Neutrophil (primary cell): ENCODE data around the gene GJD3.

Experiments used
- H3K27ac ChIP-seq: fragments of 200-600 bp; sonication (generic); 2 replicates; pipeline ENCODE4 v1.5.1; 2016; ENCODE audit warnings: mild to moderate bottlenecking, moderate library complexity
- H3K27me3 ChIP-seq: fragments of 200-600 bp; sonication (generic); 2 replicates; pipeline ENCODE4 v1.6.0; 2016; ENCODE audit warnings: mild to moderate bottlenecking
- H3K36me3 ChIP-seq: fragments of 200-600 bp; sonication (generic); 2 replicates; pipeline ENCODE4 v1.5.1; 2017
- H3K4me1 ChIP-seq, 2 experiments: fragments of 200-600 bp in 1 of 2; sonication (generic) in 1 of 2; 1 replicate in 1 of 2; 2 replicates in 1 of 2; pipeline versions ENCODE4 v1.5.1 to v1.6.1; 2013 to 2016; ENCODE audit warnings: low read depth in 1 of 2, low read length in 1 of 2, mild to moderate bottlenecking in 1 of 2, moderate library complexity in 1 of 2; ENCODE audit not compliant: control insufficient read depth in 1 of 2, insufficient read depth in 1 of 2
- H3K4me3 ChIP-seq, 2 experiments: fragments of 200-600 bp in 1 of 2; sonication (generic) in 1 of 2; 1 replicate in 1 of 2; 2 replicates in 1 of 2; pipeline ENCODE4 v1.5.1; 2013 to 2016; ENCODE audit warnings: low read depth in 1 of 2, low read length in 1 of 2, mild to moderate bottlenecking in 1 of 2, moderate library complexity in 1 of 2
- H3K9me3 ChIP-seq: fragments of 200-600 bp; sonication (generic); 2 replicates; pipeline ENCODE4 v1.5.1; 2016
- CTCF ChIP-seq: fragments of 200-600 bp; sonication (generic); IDR thresholded peaks from 2 replicates; pipeline ENCODE4 v1.5.1; 2016; ENCODE audit warnings: antibody characterized with exemption

The GJD3 gene

DNA sequence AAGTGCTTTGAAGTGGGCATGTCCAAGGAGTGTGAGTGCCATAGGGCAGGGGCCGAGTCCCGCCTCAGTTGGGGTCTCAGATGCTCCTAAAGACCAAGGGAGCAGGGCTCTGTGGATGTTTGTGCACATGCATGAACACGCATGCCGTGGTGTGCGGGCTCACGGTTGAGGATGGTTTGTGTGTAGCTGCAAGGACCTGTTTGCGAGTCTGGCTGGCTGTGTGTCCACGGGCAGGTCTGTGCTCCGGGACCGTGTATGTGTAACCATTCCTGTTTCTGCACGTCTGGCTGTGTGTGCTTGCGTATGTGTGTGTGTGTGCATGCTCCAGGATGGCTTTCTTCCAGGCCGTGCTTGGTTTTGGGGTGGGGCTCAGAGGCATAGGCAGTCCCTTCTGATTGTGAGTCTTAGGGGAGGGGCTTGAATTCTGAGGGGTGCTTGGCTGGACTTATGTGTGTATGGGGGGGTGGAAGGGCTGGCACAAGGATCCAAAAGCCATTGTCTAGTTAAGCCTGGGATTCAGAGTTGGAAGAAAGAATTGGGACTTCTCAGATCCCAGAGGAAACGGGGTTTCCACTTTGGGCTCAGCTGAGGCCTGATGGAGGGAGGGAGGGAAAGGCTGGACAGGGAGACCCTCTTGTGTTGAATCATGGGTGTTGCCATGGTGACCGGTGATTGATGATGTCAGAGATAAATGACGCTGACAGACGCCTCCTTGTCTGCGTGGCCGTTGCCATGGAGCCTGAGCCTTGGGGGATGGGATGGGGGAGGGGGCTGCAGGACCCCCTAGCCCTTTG, 14.4 kb downstream of the GJD3 start:
- Histone ChIP-seq H3K9me3 (no peaks in the 10 kb centered on the region), H3K4me1 (peaks cover 65 to 83% of the 10 kb centered on the region in 2 experiments), H3K27ac (peak overlapping the region; percentile 48), H3K36me3 (peaks cover 98% of the 10 kb centered on the region), H3K27me3 (no peaks in the 10 kb centered on the region), H3K4me3 (no peak overlapping the region)
- TF ChIP-seq CTCF: no peak

DNA sequence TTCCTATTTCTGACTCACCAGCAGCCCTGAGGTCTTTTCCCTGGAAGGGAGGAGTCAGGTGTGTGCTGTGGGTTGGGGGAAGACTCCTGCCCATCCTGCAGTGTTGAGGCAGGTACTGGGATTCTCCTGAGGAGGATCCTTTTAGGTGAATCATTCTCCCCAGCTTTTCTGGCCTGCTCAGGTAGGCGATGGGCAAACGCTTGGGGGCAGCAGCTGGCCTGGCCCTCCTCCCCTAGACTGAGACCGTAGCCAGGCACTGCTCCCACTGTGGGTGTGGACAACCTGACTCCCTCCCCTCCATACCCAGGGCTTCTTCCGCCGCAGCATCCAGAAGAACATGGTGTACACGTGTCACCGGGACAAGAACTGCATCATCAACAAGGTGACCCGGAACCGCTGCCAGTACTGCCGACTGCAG, 15.1 kb downstream of the GJD3 start:
- TF ChIP-seq CTCF: no peak
- Histone ChIP-seq H3K36me3 (peaks cover 97% of the 10 kb centered on the region), H3K27me3 (no peaks in the 10 kb centered on the region), H3K4me3 (no peak overlapping the region), H3K4me1 (peaks cover 67 to 84% of the 10 kb centered on the region in 2 experiments), H3K9me3 (no peaks in the 10 kb centered on the region), H3K27ac (peak overlapping the region; percentile 48)

DNA sequence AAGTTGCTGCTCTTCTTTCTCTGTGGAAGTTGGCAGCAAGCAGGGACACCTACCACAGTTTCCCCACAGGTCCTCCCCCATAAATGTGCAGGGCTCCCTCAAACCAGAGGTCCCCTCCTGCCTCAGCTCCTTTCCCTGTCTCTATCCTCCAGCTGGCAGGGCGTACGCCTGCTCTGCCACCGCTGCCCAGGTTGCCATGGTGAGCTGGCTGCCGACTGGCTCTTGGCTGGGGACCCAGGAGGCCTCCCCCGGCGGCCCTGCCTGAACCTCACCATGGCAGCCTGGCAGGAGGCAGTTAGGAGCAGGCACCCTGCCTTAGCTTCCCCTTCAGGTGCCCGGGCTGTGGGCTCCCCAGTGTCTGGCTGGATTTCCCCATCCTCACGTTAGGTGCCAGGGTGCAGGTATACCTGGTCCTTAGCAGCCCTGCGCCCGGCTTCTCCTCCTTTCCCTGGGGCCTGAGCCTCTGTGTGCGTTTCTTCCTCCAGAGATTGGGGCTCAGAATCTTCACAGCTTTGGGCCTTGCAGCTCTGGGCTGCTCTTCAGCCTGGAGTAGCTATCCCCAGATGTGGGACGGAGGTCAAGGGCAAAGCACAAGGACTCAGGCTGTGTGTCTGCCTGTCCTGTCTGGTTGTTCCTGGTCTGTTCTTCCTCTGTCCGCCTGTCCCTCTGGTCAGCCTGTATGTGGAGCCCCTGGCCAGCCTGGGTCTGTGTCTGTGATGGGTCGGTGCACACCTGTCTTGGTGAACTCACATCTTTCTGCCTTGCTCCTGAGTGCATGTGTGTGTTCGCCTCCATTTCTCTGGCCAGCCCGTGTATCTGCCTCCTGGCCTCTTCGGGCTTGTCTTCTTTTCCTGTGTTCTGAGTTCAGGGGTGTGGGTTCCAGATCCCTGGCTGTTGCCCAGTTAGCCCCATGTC, 15.7 kb downstream of the GJD3 start:
- H3K4me1 ChIP-seq: peaks cover 73 to 87% of the 10 kb centered on the region in 2 experiments
- no peak for TF ChIP-seq CTCF

GRCh38 chr17:40348136-40348504, 16.4 kb downstream of the GJD3 start:
- H3K27ac ChIP-seq: peak overlapping the region; percentile 23
- no peak for TF ChIP-seq CTCF
- H3K9me3 ChIP-seq: no peaks in the 10 kb centered on the region
- H3K27me3 ChIP-seq: no peaks in the 10 kb centered on the region
- peaks cover 77 to 87% of the 10 kb centered on the region in 2 experiments for H3K4me1 ChIP-seq
- H3K4me3 ChIP-seq: peak overlapping the region in 1 of 2 experiments; percentile 96
- H3K36me3 ChIP-seq: peaks cover 94% of the 10 kb centered on the region

More for the DNA sequence above, 15.7 kb downstream of the GJD3 start:
- H3K36me3 ChIP-seq: peaks cover 96% of the 10 kb centered on the region
- peak overlapping the region; percentile 48 for H3K27ac ChIP-seq
- no peaks in the 10 kb centered on the region for H3K27me3 ChIP-seq
- H3K9me3 ChIP-seq: no peaks in the 10 kb centered on the region
- H3K4me3 ChIP-seq: peak overlapping the region in 1 of 2 experiments; percentile 20

DNA sequence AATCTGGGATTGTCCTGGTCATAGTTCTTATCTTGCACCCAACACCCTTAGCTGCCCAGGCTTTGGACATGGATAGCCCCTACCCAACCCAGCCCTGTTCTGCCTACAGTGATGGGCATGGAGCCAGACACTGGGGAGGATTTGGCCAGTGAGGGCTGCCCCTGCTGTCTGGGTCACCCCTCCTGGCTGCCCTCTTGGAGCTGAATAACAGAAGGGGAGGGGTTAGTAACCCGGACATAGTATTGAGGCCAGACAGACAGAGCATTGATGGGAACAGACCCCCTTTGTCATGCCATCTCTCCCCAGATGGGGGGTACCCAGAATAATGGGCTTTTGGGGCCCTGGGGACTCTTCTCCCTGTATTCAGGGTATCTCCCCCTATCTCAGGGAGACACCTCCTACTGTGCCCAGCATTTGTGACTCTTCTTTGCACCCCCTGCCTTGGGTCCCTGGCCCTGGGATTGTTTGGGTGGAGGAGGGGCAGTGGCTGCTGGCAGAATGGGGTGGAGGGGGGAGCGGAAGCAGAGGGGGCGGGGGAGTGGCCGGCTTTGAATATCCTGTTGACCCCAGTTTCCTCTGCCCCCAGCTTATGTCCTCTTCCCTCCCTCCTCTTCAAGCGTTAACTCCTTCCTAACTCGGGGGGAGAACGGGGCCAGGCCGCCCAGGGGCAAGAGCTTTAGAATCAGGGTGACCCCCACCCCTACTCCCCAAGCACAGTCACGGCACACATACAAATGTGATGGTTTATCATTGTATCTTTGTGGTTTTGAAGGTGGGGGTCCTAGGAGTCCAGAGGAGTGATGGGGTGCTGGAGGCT, 17.0 kb downstream of the GJD3 start:
- peak overlapping the region; percentile 98 for H3K27ac ChIP-seq
- H3K27me3 ChIP-seq: no peaks in the 10 kb centered on the region
- H3K4me1 ChIP-seq: peaks cover 74 to 81% of the 10 kb centered on the region in 2 experiments
- H3K36me3 ChIP-seq: peaks cover 91% of the 10 kb centered on the region
- peak overlapping the region; percentile 96 to 99 for H3K4me3 ChIP-seq
- no peak for TF ChIP-seq CTCF
- H3K9me3 ChIP-seq: no peaks in the 10 kb centered on the region
